Measurements from ENCODE around the gene RPS6KA3.

Gene RPS6KA3

DNA sequence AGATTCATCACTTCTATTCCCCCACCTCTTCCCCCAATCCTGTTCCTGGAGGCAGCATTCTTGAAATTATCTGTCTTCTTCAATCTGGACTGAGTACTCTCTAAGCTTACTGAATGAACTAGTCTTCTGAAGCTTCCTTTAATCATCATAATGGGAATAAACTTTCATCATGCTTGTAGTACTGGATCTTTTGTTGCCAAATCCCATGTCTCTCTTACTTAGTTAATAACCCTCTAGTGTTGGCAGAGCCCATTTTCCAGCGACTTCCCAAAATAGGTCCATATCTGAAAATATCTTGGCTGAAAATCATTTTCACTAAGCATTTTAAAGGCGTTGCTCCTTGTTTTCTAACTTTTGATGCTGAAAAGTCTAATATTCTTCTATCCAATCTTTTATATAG is 39.6 kb downstream of the RPS6KA3 start:
- Histone ChIP-seq H3K4me3 (ENCODE audit: severe bottlenecking) (no peak overlapping the region), H3K27me3 (ENCODE audit: insufficient read depth, poor library complexity, severe bottlenecking) (no peaks in the 10 kb centered on the region), H3K4me1 (ENCODE audit: insufficient read depth, poor library complexity, severe bottlenecking) (no peaks in the 10 kb centered on the region), H3K27ac (ENCODE audit: poor library complexity, severe bottlenecking) (no peak overlapping the region), H3K9me3 (ENCODE audit: severe bottlenecking) (no peaks in the 10 kb centered on the region), H3K36me3 (ENCODE audit: low read depth) (no peaks in the 10 kb centered on the region)
- TF ChIP-seq, protein P1, sequence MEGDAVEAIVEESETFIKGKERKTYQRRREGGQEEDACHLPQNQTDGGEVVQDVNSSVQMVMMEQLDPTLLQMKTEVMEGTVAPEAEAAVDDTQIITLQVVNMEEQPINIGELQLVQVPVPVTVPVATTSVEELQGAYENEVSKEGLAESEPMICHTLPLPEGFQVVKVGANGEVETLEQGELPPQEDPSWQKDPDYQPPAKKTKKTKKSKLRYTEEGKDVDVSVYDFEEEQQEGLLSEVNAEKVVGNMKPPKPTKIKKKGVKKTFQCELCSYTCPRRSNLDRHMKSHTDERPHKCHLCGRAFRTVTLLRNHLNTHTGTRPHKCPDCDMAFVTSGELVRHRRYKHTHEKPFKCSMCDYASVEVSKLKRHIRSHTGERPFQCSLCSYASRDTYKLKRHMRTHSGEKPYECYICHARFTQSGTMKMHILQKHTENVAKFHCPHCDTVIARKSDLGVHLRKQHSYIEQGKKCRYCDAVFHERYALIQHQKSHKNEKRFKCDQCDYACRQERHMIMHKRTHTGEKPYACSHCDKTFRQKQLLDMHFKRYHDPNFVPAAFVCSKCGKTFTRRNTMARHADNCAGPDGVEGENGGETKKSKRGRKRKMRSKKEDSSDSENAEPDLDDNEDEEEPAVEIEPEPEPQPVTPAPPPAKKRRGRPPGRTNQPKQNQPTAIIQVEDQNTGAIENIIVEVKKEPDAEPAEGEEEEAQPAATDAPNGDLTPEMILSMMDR (IDR thresholded peaks at IDR 0.05; ENCODE audit: poor library complexity, severe bottlenecking) = no peak
- no peak for ATAC-seq (ENCODE audit: low read depth)
- DNase-seq (ENCODE audit: low spot score) = no peak

GRCh38 chrX:20225488-20225833 is 41.2 kb downstream of the RPS6KA3 start:
- Histone ChIP-seq H3K9me3 (ENCODE audit: severe bottlenecking) (no peaks in the 10 kb centered on the region), H3K27ac (ENCODE audit: poor library complexity, severe bottlenecking) (no peak overlapping the region), H3K36me3 (ENCODE audit: low read depth) (no peaks in the 10 kb centered on the region), H3K4me3 (ENCODE audit: severe bottlenecking) (no peak overlapping the region), H3K27me3 (ENCODE audit: insufficient read depth, poor library complexity, severe bottlenecking) (no peaks in the 10 kb centered on the region), H3K4me1 (ENCODE audit: insufficient read depth, poor library complexity, severe bottlenecking) (no peaks in the 10 kb centered on the region)
- ATAC-seq (ENCODE audit: low read depth) (no peak), DNase-seq (ENCODE audit: low spot score) (no peak)
- TF ChIP-seq, protein P1 (IDR thresholded peaks at IDR 0.05; ENCODE audit: poor library complexity, severe bottlenecking) = no peak

DNA sequence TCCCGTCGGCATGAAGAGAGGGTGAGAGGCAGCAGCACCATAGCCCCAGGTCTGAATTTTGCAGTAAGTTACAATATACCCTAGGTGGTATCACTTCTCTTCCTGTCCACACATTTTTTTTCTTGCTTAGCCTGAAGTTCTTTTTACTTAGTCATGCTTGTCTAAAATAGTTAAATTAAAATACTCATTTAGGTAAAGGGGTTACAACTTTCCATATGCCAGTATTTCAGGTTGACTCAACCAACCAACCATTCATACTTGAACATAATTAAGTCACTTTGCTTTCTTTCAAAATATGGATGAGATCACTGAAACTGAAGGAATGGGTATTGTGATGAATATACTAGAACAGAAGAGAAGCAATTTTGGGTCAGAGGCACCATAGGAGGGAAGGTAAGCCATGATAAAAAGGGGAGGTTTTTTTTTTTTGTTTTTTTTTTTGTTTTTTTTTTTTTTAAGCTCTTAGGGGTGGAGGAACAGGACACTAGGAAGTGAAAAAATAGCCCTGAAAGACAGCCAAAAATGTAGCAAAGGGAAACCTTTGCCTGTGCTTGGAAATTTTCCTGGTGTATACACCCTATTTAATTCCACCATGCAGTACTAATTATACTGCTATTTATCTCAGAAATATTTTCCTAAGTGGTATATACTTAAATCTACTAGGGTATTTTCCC is 41.8 kb downstream of the RPS6KA3 start:
- no peaks in the 10 kb centered on the region for H3K36me3 ChIP-seq (ENCODE audit: low read depth)
- no peaks in the 10 kb centered on the region for H3K9me3 ChIP-seq (ENCODE audit: severe bottlenecking)
- no peak for DNase-seq (ENCODE audit: low spot score)
- H3K4me1 ChIP-seq (ENCODE audit: insufficient read depth, poor library complexity, severe bottlenecking) = no peaks in the 10 kb centered on the region
- peak; percentile 21; the same call in 1 of the 3 replicates for ATAC-seq (ENCODE audit: low read depth)
- no peaks in the 10 kb centered on the region for H3K27me3 ChIP-seq (ENCODE audit: insufficient read depth, poor library complexity, severe bottlenecking)
- H3K27ac ChIP-seq (ENCODE audit: poor library complexity, severe bottlenecking) = no peak overlapping the region
- TF ChIP-seq, protein P1 (IDR thresholded peaks at IDR 0.05; ENCODE audit: poor library complexity, severe bottlenecking) = no peak
- no peak overlapping the region for H3K4me3 ChIP-seq (ENCODE audit: severe bottlenecking)

- no peak overlapping the region for H3K4me3 ChIP-seq (ENCODE audit: severe bottlenecking)
- H3K4me1 ChIP-seq (ENCODE audit: insufficient read depth, poor library complexity, severe bottlenecking) = peaks cover 8% of the 10 kb centered on the region
- H3K27ac ChIP-seq (ENCODE audit: poor library complexity, severe bottlenecking) = no peak overlapping the region
- TF ChIP-seq, protein P1 (IDR thresholded peaks at IDR 0.05; ENCODE audit: poor library complexity, severe bottlenecking) = no peak
- no peaks in the 10 kb centered on the region for H3K36me3 ChIP-seq (ENCODE audit: low read depth)
- H3K9me3 ChIP-seq (ENCODE audit: severe bottlenecking) = no peaks in the 10 kb centered on the region
- ATAC-seq (ENCODE audit: low read depth) = no peak
- H3K27me3 ChIP-seq (ENCODE audit: insufficient read depth, poor library complexity, severe bottlenecking) = no peaks in the 10 kb centered on the region
- no peak for DNase-seq (ENCODE audit: low spot score)
Measured at GRCh38 chrX:20221902-20222301, 44.8 kb downstream of the RPS6KA3 start.

DNA sequence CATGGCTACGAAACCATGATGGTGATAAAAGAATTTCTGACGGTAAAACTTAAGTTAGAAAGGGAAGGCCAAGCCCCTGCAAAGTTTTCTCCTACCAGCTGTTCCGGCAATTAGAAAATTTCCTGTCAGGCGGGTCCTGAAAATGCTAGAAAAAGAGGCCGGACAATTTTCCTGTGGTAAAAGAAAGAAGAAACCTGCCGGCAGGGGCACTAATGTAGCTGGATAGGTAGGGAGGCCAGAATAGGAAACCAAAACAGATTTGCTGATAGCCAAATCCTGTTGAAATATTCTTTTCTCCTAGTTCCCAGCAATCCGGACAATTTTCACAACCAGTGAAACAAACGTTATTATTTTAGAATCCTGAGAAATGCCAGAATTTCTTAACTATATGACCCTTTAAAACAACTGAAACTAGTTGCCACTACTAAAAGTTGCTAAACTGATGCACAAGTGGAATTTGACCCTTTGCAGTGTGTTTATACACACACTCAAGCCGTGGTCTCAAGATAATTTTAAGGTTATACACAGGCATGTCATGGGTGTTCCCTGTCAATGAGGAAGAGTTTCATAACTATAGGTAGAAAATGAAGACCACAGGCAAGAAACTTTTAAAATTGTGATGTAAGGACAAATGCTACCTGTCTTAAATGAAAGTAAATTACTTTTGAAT is 47.7 kb downstream of the RPS6KA3 start:
- Histone ChIP-seq H3K27ac (ENCODE audit: poor library complexity, severe bottlenecking) (no peak overlapping the region), H3K4me3 (ENCODE audit: severe bottlenecking) (no peak overlapping the region), H3K4me1 (ENCODE audit: insufficient read depth, poor library complexity, severe bottlenecking) (peaks cover 11% of the 10 kb centered on the region), H3K9me3 (ENCODE audit: severe bottlenecking) (no peaks in the 10 kb centered on the region), H3K36me3 (ENCODE audit: low read depth) (no peaks in the 10 kb centered on the region), H3K27me3 (ENCODE audit: insufficient read depth, poor library complexity, severe bottlenecking) (no peaks in the 10 kb centered on the region)
- ATAC-seq (ENCODE audit: low read depth) (no peak), DNase-seq (ENCODE audit: low spot score) (no peak)
- TF ChIP-seq, protein P1 (IDR thresholded peaks at IDR 0.05; ENCODE audit: poor library complexity, severe bottlenecking) = no peak
